NT2/D1 (cell line): Measurements from ENCODE around the gene REX1BD.

Source experiments
- SUZ12 ChIP-seq: IDR thresholded peaks from 2 replicates; pipeline ENCODE4 v1.6.1; 2011; ENCODE audit not compliant: insufficient read length, insufficient read depth; ENCODE audit errors: extremely low read depth
- YY1 ChIP-seq: IDR thresholded peaks from 2 replicates; pipeline ENCODE4 v1.6.1; 2011; ENCODE audit not compliant: insufficient read length, insufficient read depth
- ZNF274 ChIP-seq: IDR thresholded peaks from 2 replicates; pipeline ENCODE4 v1.6.1; 2011; ENCODE audit warnings: mild to moderate bottlenecking, low read depth, low read length

GRCh38 chr19:18587561-18587960 lies 1.0 kb upstream of the REX1BD start:
- TF ChIP-seq ZNF274 (no peak), YY1 (no peak), SUZ12 (no peak)
